Right atrium auricular region (tissue), 2 donors: ENCODE results near the gene UQCRFS1. TPM values are rescaled to one million over a fixed set of nuclear protein-coding genes. Genes with fewer than 3 reads are reported as not detected.

ENCODE experiments used
- DNase-seq: peaks from one replicate; pipeline ENCODE4 v3.0.0-alpha.2; 2019; ENCODE audit warnings: low spot score
- H3K27ac ChIP-seq, 2 donors: fragments of 200-600 bp; sonication (generic); 1 replicate in 1 of 2; 2 replicates in 1 of 2; pipeline ENCODE4 v1.5.1; 2016 to 2019
- H3K27me3 ChIP-seq, 2 donors: fragments of 200-600 bp; sonication (generic); one replicate each; pipeline versions ENCODE4 v1.5.1 to v1.6.0; 2017 to 2019
- H3K36me3 ChIP-seq: fragments of 200-600 bp; sonication (generic); one replicate; pipeline ENCODE4 v1.5.1; 2016
- H3K4me1 ChIP-seq, 2 donors: fragments of 200-600 bp; sonication (generic); one replicate each; pipeline versions ENCODE4 v1.5.1 to v1.6.0; 2017 to 2019
- H3K4me3 ChIP-seq, 2 donors: fragments of 200-600 bp; sonication (generic); 1 replicate in 1 of 2; 2 replicates in 1 of 2; pipeline ENCODE4 v1.5.1; 2017 to 2019; ENCODE audit warnings: mild to moderate bottlenecking in 1 of 2, moderate library complexity in 1 of 2
- H3K9me3 ChIP-seq, 2 donors: fragments of 200-600 bp; sonication (generic); one replicate each; pipeline ENCODE4 v1.5.1; 2019
- total RNA-seq, 2 donors: library from RNA; depleted of rRNA; stranded (reverse); fragments of >200 nt; gene quantifications; one replicate each; pipeline ENCODE4 v1.1.0, GENCODE V29; 2016
- TF ChIP-seq, protein P1 (sequence below), 2 donors: fragments of 200-600 bp; sonication (generic); IDR thresholded peaks; one replicate each; pipeline ENCODE4 v1.5.1; 2019; ENCODE audit warnings: antibody characterized with exemption in 2 of 2

Gene UQCRFS1
- total RNA-seq, 2 donors from 2014 or later, result 87.4 to 120 TPM

DNA sequence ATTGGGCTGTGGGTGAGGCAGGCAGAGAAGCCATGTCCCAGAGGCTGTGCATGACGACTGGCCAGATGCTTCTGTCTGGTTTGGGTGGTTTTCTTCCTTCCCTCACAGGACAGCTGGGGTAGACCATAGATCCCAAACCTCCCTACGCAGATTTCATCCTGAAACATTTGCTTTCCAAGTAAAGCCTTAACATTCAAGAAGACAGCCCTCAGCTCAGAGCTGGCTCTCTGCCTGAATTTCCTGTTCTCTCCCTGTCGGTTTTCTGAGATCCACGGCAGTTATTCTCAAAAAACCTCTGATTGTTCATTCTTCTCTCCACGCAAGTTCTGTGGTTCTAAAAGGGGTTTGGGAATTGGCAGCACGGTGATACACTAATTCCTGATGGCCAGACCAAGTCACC is 25.3 kb downstream of the UQCRFS1 start:
- TF ChIP-seq, protein P1, sequence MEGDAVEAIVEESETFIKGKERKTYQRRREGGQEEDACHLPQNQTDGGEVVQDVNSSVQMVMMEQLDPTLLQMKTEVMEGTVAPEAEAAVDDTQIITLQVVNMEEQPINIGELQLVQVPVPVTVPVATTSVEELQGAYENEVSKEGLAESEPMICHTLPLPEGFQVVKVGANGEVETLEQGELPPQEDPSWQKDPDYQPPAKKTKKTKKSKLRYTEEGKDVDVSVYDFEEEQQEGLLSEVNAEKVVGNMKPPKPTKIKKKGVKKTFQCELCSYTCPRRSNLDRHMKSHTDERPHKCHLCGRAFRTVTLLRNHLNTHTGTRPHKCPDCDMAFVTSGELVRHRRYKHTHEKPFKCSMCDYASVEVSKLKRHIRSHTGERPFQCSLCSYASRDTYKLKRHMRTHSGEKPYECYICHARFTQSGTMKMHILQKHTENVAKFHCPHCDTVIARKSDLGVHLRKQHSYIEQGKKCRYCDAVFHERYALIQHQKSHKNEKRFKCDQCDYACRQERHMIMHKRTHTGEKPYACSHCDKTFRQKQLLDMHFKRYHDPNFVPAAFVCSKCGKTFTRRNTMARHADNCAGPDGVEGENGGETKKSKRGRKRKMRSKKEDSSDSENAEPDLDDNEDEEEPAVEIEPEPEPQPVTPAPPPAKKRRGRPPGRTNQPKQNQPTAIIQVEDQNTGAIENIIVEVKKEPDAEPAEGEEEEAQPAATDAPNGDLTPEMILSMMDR (IDR thresholded peaks at IDR 0.05), result no peak
- H3K4me3 ChIP-seq, result no peak overlapping the region

DNA sequence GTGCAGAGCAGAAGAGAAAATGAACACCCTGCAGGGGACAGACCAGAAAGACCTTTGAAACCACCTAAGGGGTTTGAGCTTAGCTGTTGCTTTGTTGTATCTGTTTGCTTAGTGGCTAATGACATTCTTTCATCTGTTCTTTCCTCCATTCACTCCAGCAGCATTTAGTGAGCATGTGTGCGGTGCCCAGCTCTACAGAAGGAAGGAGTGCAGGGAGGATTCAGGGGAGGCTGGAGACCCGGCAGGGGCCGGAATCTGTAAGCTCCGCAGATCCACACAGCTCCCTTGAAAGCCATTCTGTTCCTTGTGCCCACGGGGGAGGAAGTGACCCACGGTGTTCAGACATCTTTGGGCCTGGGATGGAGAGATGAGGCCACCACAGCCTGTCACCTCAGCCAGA is 27.5 kb downstream of the UQCRFS1 start:
- no peak for DNase-seq
- Histone ChIP-seq H3K36me3 (no peaks in the 10 kb centered on the region), H3K27me3 (no peaks in the 10 kb centered on the region), H3K4me1 (no peaks in the 10 kb centered on the region), H3K9me3 (no peaks in the 10 kb centered on the region), H3K27ac (no peak overlapping the region), H3K4me3 (no peak overlapping the region)
- TF ChIP-seq, protein P1 (IDR thresholded peaks at IDR 0.05), result no peak

More for the DNA sequence above, 25.3 kb downstream of the UQCRFS1 start:
- no peak overlapping the region for H3K27ac ChIP-seq
- DNase-seq, result no peak
- H3K9me3 ChIP-seq, result no peaks in the 10 kb centered on the region
- H3K27me3 ChIP-seq, result no peaks in the 10 kb centered on the region
- H3K36me3 ChIP-seq, result no peaks in the 10 kb centered on the region
- H3K4me1 ChIP-seq, result no peaks in the 10 kb centered on the region

- H3K27ac ChIP-seq, result no peak overlapping the region
- H3K36me3 ChIP-seq, result no peaks in the 10 kb centered on the region
- H3K4me3 ChIP-seq, result no peak overlapping the region
- peaks cover 3 to 51% of the 10 kb centered on the region in 2 donors for H3K9me3 ChIP-seq
- no peaks in the 10 kb centered on the region for H3K27me3 ChIP-seq
- TF ChIP-seq, protein P1 (IDR thresholded peaks at IDR 0.05), result no peak
- DNase-seq, result no peak
- no peaks in the 10 kb centered on the region for H3K4me1 ChIP-seq
Measured at GRCh38 chr19:29176981-29177754, 35.8 kb downstream of the UQCRFS1 start.

- no peaks in the 10 kb centered on the region for H3K27me3 ChIP-seq
- peaks cover 3 to 57% of the 10 kb centered on the region in 2 donors for H3K9me3 ChIP-seq
- TF ChIP-seq, protein P1 (IDR thresholded peaks at IDR 0.05), result no peak
Measured at GRCh38 chr19:29173896-29174295, 39.1 kb downstream of the UQCRFS1 start.

DNA sequence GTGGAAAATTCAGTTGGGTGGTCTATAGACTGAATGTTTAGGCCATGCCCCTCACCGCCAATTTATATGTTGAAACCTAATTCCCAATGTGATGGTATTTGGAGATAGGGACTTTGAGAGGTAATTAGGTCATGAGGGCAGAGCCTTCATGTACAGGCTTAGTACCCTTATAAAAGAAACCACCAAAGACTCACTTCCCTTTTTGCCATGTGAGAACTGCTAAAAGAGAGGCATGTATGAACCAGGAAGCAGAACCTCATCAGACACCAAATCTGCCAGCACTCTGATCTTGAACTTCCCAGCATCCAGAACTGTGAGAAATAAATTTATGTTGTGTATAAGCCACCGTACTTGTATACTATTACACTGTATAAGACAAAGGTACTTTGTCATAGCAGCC is 40.6 kb downstream of the UQCRFS1 start:
- no peak overlapping the region for H3K27ac ChIP-seq
- no peak for DNase-seq
- H3K9me3 ChIP-seq, result peaks cover 0 to 41% of the 10 kb centered on the region in 2 donors
- no peaks in the 10 kb centered on the region for H3K4me1 ChIP-seq
- TF ChIP-seq, protein P1 (IDR thresholded peaks at IDR 0.05), result no peak
- H3K36me3 ChIP-seq, result no peaks in the 10 kb centered on the region
- no peak overlapping the region for H3K4me3 ChIP-seq
- H3K27me3 ChIP-seq, result no peaks in the 10 kb centered on the region

More at GRCh38 chr19:29173896-29174295, 39.1 kb downstream of the UQCRFS1 start:
- no peak overlapping the region for H3K4me3 ChIP-seq
- no peaks in the 10 kb centered on the region for H3K36me3 ChIP-seq
- no peak overlapping the region for H3K27ac ChIP-seq
- no peaks in the 10 kb centered on the region for H3K4me1 ChIP-seq
- no peak for DNase-seq
